SK-N-SH treated with all-trans-retinoic acid at 6 μM for 48 hours (cell line): ENCODE results near the gene WNK2.

Experiments
- ATAC-seq: fragments of 200-7000 bp; cut with Tn5 transposase; 3 replicates; pipeline ENCODE4 v1.9.1; 2020; ENCODE audit warnings: mild to moderate bottlenecking, moderate library complexity
- BACH2 ChIP-seq: fragments of 250-450 bp; sonication (Bioruptor Pico); IDR thresholded peaks from 2 replicates; pipeline ENCODE4 v1.9.0; 2021; ENCODE audit warnings: mild to moderate bottlenecking, borderline replicate concordance
- CSDC2 ChIP-seq: fragments of 250-450 bp; sonication (Bioruptor Pico); IDR thresholded peaks from 2 replicates; pipeline ENCODE4 v1.5.0; 2020; ENCODE audit warnings: mild to moderate bottlenecking, moderate library complexity
- ESRRG ChIP-seq: fragments of 250-450 bp; sonication (Bioruptor Pico); IDR thresholded peaks from 2 replicates; pipeline ENCODE4 v1.6.1; 2021; ENCODE audit warnings: mild to moderate bottlenecking
- GLIS3 ChIP-seq: fragments of 250-450 bp; sonication (Bioruptor Pico); IDR thresholded peaks from 2 replicates; pipeline ENCODE4 v1.5.0; 2020; ENCODE audit warnings: mild to moderate bottlenecking, moderate library complexity
- ISL1 ChIP-seq: fragments of 250-450 bp; sonication (Bioruptor Pico); IDR thresholded peaks from 2 replicates; pipeline ENCODE4 v2.1.2; 2022; ENCODE audit warnings: mild to moderate bottlenecking, moderate library complexity
- OSR1 ChIP-seq: fragments of 250-450 bp; sonication (Bioruptor Pico); IDR thresholded peaks from 2 replicates; pipeline ENCODE4 v1.8.0; 2022; ENCODE audit warnings: moderate library complexity, mild to moderate bottlenecking, inconsistent platforms
- PPARA ChIP-seq: fragments of 250-450 bp; sonication (Bioruptor Pico); IDR thresholded peaks from 2 replicates; pipeline ENCODE4 v1.5.0; 2020; ENCODE audit warnings: mild to moderate bottlenecking, borderline replicate concordance
- RARB ChIP-seq: fragments of 250-450 bp; sonication (Bioruptor Pico); IDR thresholded peaks from 2 replicates; pipeline ENCODE4 v1.8.0; 2021; ENCODE audit warnings: mild to moderate bottlenecking, moderate library complexity
- TCF4 ChIP-seq: fragments of 250-450 bp; sonication (Bioruptor Pico); IDR thresholded peaks from 2 replicates; pipeline ENCODE4 v1.8.0; 2021; ENCODE audit warnings: mild to moderate bottlenecking, moderate library complexity, borderline replicate concordance
- TOX ChIP-seq: fragments of 250-450 bp; sonication (Bioruptor Pico); IDR thresholded peaks from 2 replicates; pipeline ENCODE4 v1.8.0; 2021; ENCODE audit warnings: mild to moderate bottlenecking, moderate library complexity, borderline replicate concordance
- ZC3H10 ChIP-seq: fragments of 250-450 bp; sonication (Bioruptor Pico); IDR thresholded peaks from 2 replicates; pipeline ENCODE4 v1.5.1; 2021; ENCODE audit warnings: mild to moderate bottlenecking, moderate library complexity
- ZFP3 ChIP-seq: fragments of 250-450 bp; sonication (Bioruptor Pico); IDR thresholded peaks from 2 replicates; pipeline ENCODE4 v1.5.0; 2020; ENCODE audit warnings: mild to moderate bottlenecking, moderate library complexity
- ZFP30 ChIP-seq: fragments of 450-650 bp; formaldehyde crosslinking; IDR thresholded peaks from 2 replicates; pipeline ENCODE4 v1.5.0; 2022; ENCODE audit warnings: mild to moderate bottlenecking, moderate library complexity
- ZNF565 ChIP-seq: fragments of 450-650 bp; formaldehyde crosslinking; conservative IDR thresholded peaks from 2 replicates; pipeline ENCODE4 v1.5.0; 2020; ENCODE audit warnings: low read depth, mild to moderate bottlenecking, moderate library complexity
- ZNF70 ChIP-seq: fragments of 450-650 bp; formaldehyde crosslinking; IDR thresholded peaks from 2 replicates; pipeline ENCODE4 v1.5.0; 2020; ENCODE audit warnings: mild to moderate bottlenecking, moderate library complexity
- ZNF8 ChIP-seq: fragments of 450-650 bp; formaldehyde crosslinking; IDR thresholded peaks from 2 replicates; pipeline ENCODE4 v1.5.0; 2020; ENCODE audit warnings: mild to moderate bottlenecking, moderate library complexity
- TF ChIP-seq, protein P1 (sequence below): fragments of 250-450 bp; sonication (Bioruptor Pico); IDR thresholded peaks from 2 replicates; pipeline ENCODE4 v1.5.1; 2020; ENCODE audit warnings: low read depth, mild to moderate bottlenecking, moderate library complexity
- TF ChIP-seq, protein P2 (sequence below): fragments of 250-450 bp; sonication (Bioruptor Pico); IDR thresholded peaks from 2 replicates; pipeline ENCODE4 v1.8.0; 2021; ENCODE audit warnings: low read depth, mild to moderate bottlenecking, moderate library complexity, borderline replicate concordance
- TF ChIP-seq, protein P3 (sequence below): fragments of 250-450 bp; sonication (Bioruptor Pico); IDR thresholded peaks from 2 replicates; pipeline ENCODE4 v1.5.1; 2021; ENCODE audit warnings: mild to moderate bottlenecking, moderate library complexity

Gene WNK2

DNA sequence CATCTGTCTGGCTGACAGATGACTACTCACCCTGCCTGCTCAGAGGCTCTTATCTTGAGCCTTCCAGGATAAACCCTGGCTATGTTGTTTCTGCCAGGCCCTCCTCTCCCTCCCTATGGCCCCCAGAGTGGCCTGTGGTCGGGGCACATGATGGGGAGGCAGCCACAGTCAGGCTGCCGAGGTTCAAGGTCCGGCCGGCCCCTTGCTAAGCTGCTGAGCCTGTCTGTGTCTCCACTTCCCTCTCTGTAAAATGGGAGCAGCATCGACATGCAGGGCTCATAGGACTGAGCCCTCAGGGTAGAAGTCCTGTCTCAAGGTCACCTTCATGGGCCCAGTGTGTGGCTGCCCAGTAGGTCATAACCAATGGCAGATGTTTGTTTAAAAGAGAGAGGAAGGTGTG is 28.5 kb downstream of the WNK2 start:
- TF ChIP-seq RARB (CRISPR knock-in tag) (no peak), ZC3H10 (no peak), CSDC2 (CRISPR knock-in tag) (no peak), ZNF70 (CRISPR knock-in tag) (no peak), ZNF8 (no peak), TOX (no peak)
- TF ChIP-seq, protein P1, sequence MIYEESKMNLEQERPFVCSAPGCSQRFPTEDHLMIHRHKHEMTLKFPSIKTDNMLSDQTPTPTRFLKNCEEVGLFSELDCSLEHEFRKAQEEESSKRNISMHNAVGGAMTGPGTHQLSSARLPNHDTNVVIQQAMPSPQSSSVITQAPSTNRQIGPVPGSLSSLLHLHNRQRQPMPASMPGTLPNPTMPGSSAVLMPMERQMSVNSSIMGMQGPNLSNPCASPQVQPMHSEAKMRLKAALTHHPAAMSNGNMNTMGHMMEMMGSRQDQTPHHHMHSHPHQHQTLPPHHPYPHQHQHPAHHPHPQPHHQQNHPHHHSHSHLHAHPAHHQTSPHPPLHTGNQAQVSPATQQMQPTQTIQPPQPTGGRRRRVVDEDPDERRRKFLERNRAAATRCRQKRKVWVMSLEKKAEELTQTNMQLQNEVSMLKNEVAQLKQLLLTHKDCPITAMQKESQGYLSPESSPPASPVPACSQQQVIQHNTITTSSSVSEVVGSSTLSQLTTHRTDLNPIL (CRISPR knock-in tag): no peak
- TF ChIP-seq, protein P2, sequence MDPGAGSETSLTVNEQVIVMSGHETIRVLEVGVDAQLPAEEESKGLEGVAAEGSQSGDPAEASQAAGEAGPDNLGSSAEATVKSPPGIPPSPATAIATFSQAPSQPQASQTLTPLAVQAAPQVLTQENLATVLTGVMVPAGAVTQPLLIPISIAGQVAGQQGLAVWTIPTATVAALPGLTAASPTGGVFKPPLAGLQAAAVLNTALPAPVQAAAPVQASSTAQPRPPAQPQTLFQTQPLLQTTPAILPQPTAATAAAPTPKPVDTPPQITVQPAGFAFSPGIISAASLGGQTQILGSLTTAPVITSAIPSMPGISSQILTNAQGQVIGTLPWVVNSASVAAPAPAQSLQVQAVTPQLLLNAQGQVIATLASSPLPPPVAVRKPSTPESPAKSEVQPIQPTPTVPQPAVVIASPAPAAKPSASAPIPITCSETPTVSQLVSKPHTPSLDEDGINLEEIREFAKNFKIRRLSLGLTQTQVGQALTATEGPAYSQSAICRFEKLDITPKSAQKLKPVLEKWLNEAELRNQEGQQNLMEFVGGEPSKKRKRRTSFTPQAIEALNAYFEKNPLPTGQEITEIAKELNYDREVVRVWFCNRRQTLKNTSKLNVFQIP (CRISPR knock-in tag): no peak
- no peak for ATAC-seq

GRCh38 chr9:93216073-93216365 is 32.1 kb downstream of the WNK2 start:
- ATAC-seq: no peak; the same call in 2 of the 3 replicates
- TF ChIP-seq TOX (no peak), CSDC2 (CRISPR knock-in tag) (no peak), ZNF70 (CRISPR knock-in tag) (no peak), BACH2 (no peak), ZFP30 (CRISPR knock-in tag) (no peak), ZNF565 (CRISPR knock-in tag) (no peak), TCF4 (CRISPR knock-in tag) (no peak), ZNF8 (no peak), OSR1 (CRISPR knock-in tag) (no peak), GLIS3 (CRISPR knock-in tag) (no peak), ISL1 (CRISPR knock-in tag) (no peak), PPARA (CRISPR knock-in tag) (no peak), ZC3H10 (no peak)
- TF ChIP-seq, protein P1 (CRISPR knock-in tag): no peak
- TF ChIP-seq, protein P2 (CRISPR knock-in tag): no peak

GRCh38 chr9:93217706-93218105 is 33.8 kb downstream of the WNK2 start:
- no peak for ATAC-seq
- no peak for TF ChIP-seq ESRRG
- no peak for TF ChIP-seq ZFP3 (CRISPR knock-in tag)
- TF ChIP-seq ZC3H10: no peak
- TF ChIP-seq PPARA (CRISPR knock-in tag): no peak
- TF ChIP-seq, protein P2 (CRISPR knock-in tag): no peak
- TF ChIP-seq ISL1 (CRISPR knock-in tag): no peak
- TF ChIP-seq, protein P3, sequence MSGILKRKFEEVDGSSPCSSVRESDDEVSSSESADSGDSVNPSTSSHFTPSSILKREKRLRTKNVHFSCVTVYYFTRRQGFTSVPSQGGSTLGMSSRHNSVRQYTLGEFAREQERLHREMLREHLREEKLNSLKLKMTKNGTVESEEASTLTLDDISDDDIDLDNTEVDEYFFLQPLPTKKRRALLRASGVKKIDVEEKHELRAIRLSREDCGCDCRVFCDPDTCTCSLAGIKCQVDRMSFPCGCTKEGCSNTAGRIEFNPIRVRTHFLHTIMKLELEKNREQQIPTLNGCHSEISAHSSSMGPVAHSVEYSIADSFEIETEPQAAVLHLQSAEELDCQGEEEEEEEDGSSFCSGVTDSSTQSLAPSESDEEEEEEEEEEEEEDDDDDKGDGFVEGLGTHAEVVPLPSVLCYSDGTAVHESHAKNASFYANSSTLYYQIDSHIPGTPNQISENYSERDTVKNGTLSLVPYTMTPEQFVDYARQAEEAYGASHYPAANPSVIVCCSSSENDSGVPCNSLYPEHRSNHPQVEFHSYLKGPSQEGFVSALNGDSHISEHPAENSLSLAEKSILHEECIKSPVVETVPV (CRISPR knock-in tag): no peak
- TF ChIP-seq, protein P1 (CRISPR knock-in tag): no peak
